Right lobe of liver (tissue), 6 donors: ENCODE measurements around the gene PPIAL4G. TPM values are rescaled to one million over a fixed set of nuclear protein-coding genes. Genes with fewer than 3 reads are reported as not detected.
"Not testable (repeated sequence)": the region's sequence is repeated elsewhere in the genome, so short reads cannot be mapped to it uniquely, and the experiment has no call there.

Experiments
- ATAC-seq, 4 donors: fragments of 200-7000 bp; cut with Tn5 transposase; one replicate each; pipeline ENCODE4 v1.9.1; 2020; ENCODE audit warnings: mild to moderate bottlenecking in 4 of 4, moderate library complexity in 4 of 4
- DNase-seq, 3 donors: peaks; one replicate each; pipeline ENCODE4 v3.0.0-alpha.2; 2020
- H3K27ac ChIP-seq, 3 donors: fragments of 200-600 bp; one replicate each; pipeline ENCODE4 v1.8.0; 2022
- H3K27me3 ChIP-seq, 2 donors: fragments of 200-600 bp; one replicate each; pipeline ENCODE4 v1.8.0; 2022
- H3K36me3 ChIP-seq, 4 donors: fragments of 200-600 bp; sonication (generic) in 1 of 4; one replicate each; pipeline versions ENCODE4 v1.5.1 to v1.8.0; 2017 to 2022; ENCODE audit warnings: control low read depth in 1 of 4
- H3K4me1 ChIP-seq, 4 donors: fragments of 200-600 bp; sonication (generic) in 1 of 4; one replicate each; pipeline versions ENCODE4 v1.5.1 to v1.8.0; 2017 to 2022; ENCODE audit warnings: control low read depth in 1 of 4
- H3K4me3 ChIP-seq, 3 donors: fragments of 200-600 bp; one replicate each; pipeline ENCODE4 v1.8.0; 2022
- H3K9me3 ChIP-seq, 4 donors: fragments of 200-600 bp; sonication (generic) in 1 of 4; one replicate each; pipeline versions ENCODE4 v1.5.1 to v1.8.0; 2017 to 2022; ENCODE audit warnings: control low read depth in 1 of 4
- POLR2A ChIP-seq: fragments of 450-650 bp; IDR thresholded peaks from one replicate; pipeline ENCODE4 v1.6.1; 2017; ENCODE audit warnings: antibody characterized with exemption, mild to moderate bottlenecking
- WGBS: methylation state at CpG from one replicate; pipeline ENCODE4 v1.1.6; 2018; ENCODE audit warnings: low coverage, low lambda C conversion rate; ENCODE audit not compliant: insufficient coverage; ENCODE audit errors: missing lambda C conversion rate; 5-methylcytosine and 5-hydroxymethylcytosine counted together
- intact Hi-C, 2 donors: fragments of 100-400 bp; cut with DNase I; formaldehyde crosslinking; loops; one replicate each; pipeline versions ENCODE4 v1.11.2 to v1.14.1; 2022
- long read RNA-seq: library from polyadenylated mRNA; unstranded; transcript quantifications from one replicate; pipeline ENCODE4 v2.0.0, GENCODE V29; 2019
- total RNA-seq, 6 experiments: library from RNA; depleted of rRNA in 2 of 6; stranded (reverse); fragments of >200 nt in 2 of 6; fragmentation: NEBNext Ultra II Directional in 3 of 6; extraction: Animal tissue kit (Norgen Biotek cat#: 25700) in 3 of 6; gene quantifications; one replicate each; pipeline versions ENCODE4 v1.1.0 to v1.2.4, GENCODE V29; 2016 to 2023
- donor health status: DM: no; HTN: yes; CAD: no.
- donor health status: DM: no; HTN: no; CAD: no.
- donor health status: DM: no; HTN: no; CAD: no.
- donor health status: DM: no; HTN: yes; CAD: no.
- donor health status: DM: no; HTN: yes; CAD: no.

The PPIAL4G gene
- total RNA-seq = not detected
- long read RNA-seq = 0 reads

DNA sequence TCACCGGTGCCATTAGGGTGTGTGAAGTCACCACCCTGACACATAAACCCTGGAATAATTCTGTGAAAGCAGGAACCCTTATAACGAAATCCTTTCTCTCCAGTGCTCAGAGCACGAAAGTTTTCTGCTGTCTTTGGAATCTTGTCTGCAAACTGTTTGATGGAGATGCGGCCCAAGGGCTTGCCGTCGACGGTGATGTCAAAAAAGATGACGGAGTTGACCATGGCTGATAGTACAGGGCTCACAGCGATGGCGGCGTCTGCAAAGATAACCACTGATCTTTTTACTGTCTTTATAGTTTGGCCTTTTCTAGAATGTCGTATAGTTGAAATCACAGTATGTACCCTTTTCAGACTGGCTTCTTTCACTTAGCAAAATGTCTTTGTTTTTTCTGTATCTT, at the start of gene PPIAL4G:
TSS of gene PPIAL4G (minus strand) at position 274 of the 400 bp plus-strand sequence. CDS start at position 224, 50 bp downstream.
- H3K4me3 ChIP-seq, ATAC-seq: not testable (repeated sequence)

DNA sequence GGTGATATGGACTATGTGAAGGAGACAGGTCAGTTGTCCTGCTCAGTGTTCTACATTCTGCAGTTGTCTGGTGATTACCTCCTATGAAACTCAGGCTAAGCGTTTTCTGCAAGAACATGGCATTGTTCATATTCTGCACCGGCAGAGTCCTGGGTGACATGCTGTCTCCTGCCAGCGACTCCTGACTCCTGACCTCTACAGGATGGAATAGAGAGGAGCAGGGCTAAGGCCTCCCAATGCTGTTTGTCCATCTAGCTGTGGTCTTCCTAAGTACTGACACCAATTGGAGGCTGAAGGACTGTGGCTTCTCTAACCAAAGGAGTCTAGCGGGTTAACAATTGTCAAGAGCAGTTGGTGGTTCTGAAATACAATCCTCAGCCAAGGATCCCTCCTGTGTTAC, 49.1 kb upstream of the PPIAL4G start:
- H3K4me1 ChIP-seq, H3K4me3 ChIP-seq, ATAC-seq, DNase-seq, H3K27me3 ChIP-seq, H3K27ac ChIP-seq, intact Hi-C loops, H3K9me3 ChIP-seq, H3K36me3 ChIP-seq: not testable (repeated sequence)
- WGBS = no CpG with 5 or more reads among the region's 4 CpGs

More for the DNA sequence above, at the start of gene PPIAL4G:
- DNase-seq, H3K4me1 ChIP-seq, H3K27ac ChIP-seq, H3K36me3 ChIP-seq, H3K27me3 ChIP-seq, intact Hi-C loops, H3K9me3 ChIP-seq: not testable (repeated sequence)
- WGBS = 85% methylated on average over 9 of the region's 12 CpGs

DNA sequence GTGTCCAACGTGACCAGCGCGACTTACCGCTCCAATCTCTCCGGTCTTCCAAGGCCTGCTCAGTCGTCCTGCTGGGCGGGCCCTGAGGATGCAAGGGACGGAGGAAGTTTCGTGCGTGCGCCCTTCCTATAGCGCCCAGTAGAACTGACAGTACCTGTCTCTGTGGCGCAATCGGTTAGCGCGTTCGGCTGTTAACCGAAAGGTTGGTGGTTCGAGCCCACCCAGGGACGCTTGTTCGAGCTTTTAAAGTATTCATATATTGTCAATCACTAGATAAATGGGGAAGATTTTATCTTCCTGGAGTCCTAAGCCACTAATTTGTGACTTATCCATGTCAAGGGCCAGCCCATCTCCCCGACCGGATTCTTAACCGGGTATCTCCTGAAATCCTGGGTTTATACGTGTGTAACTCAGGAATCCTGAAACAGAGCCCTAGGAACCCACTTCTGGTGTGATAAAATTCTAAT, 46.0 kb upstream of the PPIAL4G start:
- H3K27ac ChIP-seq, H3K27me3 ChIP-seq, H3K36me3 ChIP-seq, intact Hi-C loops, H3K4me1 ChIP-seq, H3K9me3 ChIP-seq, ATAC-seq: not testable (repeated sequence)
- WGBS = 10% methylated on average over 18 of the region's 25 CpGs
- peak in 2 of 3 donors; percentile 27 to 46 for DNase-seq
- peak overlapping the region in 1 of 3 donors; percentile 29 for H3K4me3 ChIP-seq

DNA sequence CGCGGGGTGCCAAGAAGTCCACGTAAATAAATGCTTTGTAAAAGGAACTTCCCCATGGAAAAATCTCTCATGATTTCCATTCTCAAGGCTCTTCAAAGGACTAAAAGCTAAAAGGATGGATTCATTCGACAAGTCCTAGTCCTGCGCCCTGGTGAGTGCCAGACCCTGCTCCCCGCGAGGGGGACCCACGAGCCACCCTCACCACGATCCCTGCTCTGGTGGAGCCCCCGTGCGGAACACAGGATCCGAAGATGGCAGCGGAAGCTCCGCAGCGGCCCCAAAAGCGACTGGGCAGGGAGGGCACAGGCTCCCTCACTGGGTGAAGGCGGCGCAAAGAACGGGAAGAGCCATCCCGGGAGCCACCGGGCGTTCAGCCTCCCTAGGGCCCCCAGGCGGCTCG, 45.5 kb upstream of the PPIAL4G start:
- H3K27ac ChIP-seq, intact Hi-C loops: not testable (repeated sequence)
- peak overlapping the region in 1 of 3 donors; percentile 29 for H3K4me3 ChIP-seq

DNA sequence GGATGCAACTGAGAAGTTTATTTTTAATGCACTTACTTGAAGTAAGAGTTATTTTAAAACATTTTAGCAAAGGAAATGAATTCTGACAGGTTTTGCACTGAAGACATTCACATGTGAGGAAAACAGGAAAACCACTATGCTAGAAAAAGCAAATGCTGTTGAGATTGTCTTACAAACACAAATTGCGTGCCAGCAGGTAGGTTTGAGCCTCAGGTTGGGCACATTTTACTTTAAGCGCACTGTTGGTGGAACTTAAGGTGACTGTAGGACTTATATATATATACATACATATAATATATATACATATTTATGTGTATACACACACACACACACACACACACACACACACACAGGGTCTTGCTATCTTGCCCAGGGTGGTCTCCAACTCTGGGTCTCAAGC, 43.5 kb upstream of the PPIAL4G start:
- H3K27ac ChIP-seq, DNase-seq, H3K36me3 ChIP-seq, H3K4me1 ChIP-seq, ATAC-seq, H3K4me3 ChIP-seq, H3K27me3 ChIP-seq, H3K9me3 ChIP-seq, intact Hi-C loops: not testable (repeated sequence)
- WGBS = 40% methylated on average over 1 of the region's 2 CpGs

More for the DNA sequence above, 45.5 kb upstream of the PPIAL4G start:
- ATAC-seq, H3K27me3 ChIP-seq, H3K9me3 ChIP-seq, DNase-seq, H3K36me3 ChIP-seq, H3K4me1 ChIP-seq: not testable (repeated sequence)
- WGBS = 5% methylated on average over 3 of the region's 24 CpGs

DNA sequence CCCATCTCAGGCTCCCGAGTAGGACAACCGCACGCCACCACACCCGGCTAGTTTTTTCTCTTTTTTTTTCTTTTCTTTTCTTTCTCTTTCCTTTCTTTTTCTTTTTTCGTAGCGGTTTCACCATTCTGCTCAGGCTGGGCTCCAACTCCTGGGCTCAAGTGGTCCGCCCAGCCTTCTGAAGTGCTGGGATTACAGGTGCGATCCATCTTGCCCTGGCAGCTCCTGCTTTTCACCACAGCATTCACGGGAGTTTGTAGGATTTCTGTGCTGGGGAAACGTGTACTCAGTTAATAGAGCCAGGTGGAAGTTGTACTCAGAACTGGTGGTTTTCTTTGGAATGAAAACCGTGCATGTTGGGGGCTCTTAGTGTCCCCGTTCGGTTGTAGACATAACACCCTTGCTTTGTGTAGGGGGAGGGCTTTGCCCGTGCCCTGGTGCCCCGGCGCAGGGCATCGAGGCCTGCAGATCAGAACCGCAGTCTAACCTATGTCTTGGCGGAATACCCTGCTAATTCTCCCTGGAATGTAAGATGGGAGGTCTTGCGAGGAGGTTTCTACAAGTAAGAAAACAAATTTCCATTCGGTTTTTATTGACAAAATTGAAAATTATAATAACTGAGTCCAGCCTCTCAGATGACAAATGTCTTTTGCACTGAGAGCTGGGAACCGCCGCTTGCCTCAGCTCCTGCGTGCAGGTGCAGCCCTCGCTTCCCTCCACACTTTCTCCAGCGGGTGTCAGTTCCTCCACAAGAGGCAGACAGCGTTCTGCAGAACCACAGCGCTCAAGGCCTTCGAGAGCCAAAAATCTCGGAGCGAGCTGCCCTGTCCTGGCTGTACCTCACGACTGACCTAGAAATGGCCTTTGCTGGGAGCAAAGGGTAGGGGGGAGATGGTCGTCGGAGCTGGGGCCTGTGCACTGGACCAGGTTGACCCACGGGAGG, 40.4 kb upstream of the PPIAL4G start:
- H3K4me1 ChIP-seq, H3K9me3 ChIP-seq, H3K27me3 ChIP-seq, intact Hi-C loops, H3K36me3 ChIP-seq, DNase-seq: not testable (repeated sequence)
- WGBS = 7% methylated on average over 5 of the region's 35 CpGs
- Histone ChIP-seq H3K27ac (peak overlapping the region in 2 of 3 donors; percentile 24 to 80), H3K4me3 (peak overlapping the region in 1 of 3 donors; percentile 36)
- ATAC-seq = peak; percentile 23 to 39 (median 26)

DNA sequence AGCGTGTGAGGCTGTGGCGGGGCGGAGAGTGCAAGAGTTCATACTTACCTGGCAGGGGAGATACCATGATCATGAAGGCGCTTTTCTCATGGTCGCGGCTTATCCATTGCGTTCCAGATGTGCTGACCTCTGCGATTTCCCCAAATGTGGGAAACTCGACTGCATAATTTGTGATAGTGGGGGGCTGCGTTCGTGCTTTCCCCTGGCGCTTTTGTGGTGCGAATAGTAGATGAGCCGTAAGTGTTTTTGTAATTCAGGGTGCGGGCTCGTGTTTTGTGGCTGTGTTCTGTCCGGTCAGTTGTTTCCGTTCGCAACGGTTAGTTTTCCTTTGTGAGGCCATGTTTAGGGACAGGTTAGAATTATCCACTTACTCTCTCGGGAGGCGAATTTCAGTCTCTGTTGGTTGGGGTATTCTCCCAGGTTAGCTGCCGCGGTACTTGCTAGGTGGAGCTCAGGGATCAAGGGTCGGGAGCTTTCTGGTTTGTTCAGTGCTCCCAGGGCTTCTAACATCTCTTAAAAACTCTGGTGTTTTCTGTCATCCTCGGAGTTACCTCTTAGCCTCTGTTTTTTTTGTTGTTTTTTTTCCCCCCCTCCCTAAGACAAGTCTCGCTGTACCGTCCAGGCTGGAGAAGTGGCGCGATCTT, 39.6 kb upstream of the PPIAL4G start:
- peak; percentile 92 for TF ChIP-seq POLR2A
- H3K36me3 ChIP-seq, H3K4me1 ChIP-seq, H3K9me3 ChIP-seq, intact Hi-C loops, H3K27me3 ChIP-seq: not testable (repeated sequence)
- H3K4me3 ChIP-seq = peak overlapping the region in 2 of 3 donors; percentile 26 to 36
- WGBS = 1% methylated on average over 21 of the region's 30 CpGs
- peak; percentile 83 to 92 (median 89) for ATAC-seq
- peak overlapping the region; percentile 60 to 80 (median 71) for H3K27ac ChIP-seq
- peak; percentile 77 to 93 (median 85) for DNase-seq

DNA sequence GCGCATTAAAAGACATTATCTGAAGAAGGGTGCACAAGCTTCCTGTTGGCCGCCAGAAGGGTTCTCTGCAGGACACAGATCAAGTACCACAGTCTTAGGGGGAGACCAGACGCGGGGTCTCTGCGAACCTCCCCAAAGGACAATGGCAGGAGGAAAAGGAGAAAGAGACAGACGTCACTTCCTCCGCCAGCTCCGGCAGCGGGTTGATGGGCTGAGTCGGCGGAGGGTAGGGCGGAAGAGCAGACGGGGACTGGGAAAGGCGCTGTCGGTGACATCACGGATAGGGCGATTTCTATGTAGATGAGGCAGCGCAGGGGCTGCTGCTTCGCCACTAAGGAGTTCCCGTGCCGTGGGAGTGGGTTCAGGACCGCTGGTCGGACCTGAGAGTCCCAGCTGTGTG, 39.0 kb upstream of the PPIAL4G start:
- H3K36me3 ChIP-seq, H3K9me3 ChIP-seq, H3K27me3 ChIP-seq, intact Hi-C loops, H3K4me1 ChIP-seq: not testable (repeated sequence)
- Histone ChIP-seq H3K4me3 (peak overlapping the region in 2 of 3 donors; percentile 23 to 37), H3K27ac (peak overlapping the region in 1 of 3 donors; percentile 40)
- 8% methylated on average over 13 of the region's 23 CpGs for WGBS
- peak; percentile 86 to 91 (median 88) for DNase-seq
- ATAC-seq = peak; percentile 71 to 89 (median 76)

DNA sequence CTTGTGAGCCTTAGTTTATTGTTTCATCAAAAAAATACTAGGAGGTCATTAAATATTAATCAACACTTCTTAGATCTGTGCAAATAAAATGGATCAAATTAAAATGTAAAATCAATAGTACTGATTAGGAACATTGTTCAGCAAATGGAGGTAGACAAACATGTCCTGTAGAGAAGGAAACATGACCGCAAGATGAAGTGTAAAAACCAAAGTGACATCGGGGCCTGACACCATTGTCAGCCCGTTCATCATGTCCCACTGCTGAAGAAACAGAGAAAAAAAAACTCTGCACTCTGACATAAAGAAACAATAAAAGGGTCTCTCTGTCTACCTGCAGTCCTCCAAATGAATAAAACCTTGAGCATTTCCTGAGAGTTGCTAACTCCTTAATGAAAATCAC, 31.2 kb upstream of the PPIAL4G start:
- H3K9me3 ChIP-seq, H3K36me3 ChIP-seq, DNase-seq, ATAC-seq, H3K27me3 ChIP-seq, intact Hi-C loops, H3K27ac ChIP-seq, H3K4me3 ChIP-seq, H3K4me1 ChIP-seq: not testable (repeated sequence)
- WGBS = no CpG with 5 or more reads among the region's 3 CpGs

DNA sequence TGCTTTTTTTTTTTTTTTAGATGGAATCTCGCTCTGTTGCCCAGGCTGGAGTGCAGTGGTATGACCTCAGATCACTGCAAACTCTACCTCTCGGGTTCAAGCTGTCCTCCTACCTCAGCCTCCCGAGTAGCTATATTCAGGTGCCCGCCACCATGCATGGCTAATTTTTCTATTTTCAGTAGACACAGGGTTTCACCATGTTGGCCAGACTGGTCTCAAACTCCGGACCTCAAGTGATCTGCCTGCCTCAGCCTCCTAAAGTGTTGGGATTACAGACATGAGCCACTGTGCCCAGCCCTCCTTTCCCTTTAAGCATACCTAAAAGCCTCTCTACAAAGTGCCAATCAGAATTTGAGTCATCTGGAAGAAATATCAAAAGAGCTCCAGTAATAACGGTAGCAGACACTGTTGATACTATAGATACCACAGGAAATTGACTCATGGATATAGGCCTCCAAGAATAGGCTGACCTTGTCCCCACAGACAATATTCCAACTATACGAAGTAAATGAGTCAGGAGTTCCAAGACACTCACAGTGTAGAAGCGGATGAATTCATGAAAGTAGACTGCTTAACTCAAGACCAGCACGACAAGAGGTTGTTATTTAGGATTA, 29.6 kb upstream of the PPIAL4G start:
- H3K4me3 ChIP-seq, ATAC-seq, DNase-seq, H3K27ac ChIP-seq, H3K36me3 ChIP-seq, H3K9me3 ChIP-seq, H3K4me1 ChIP-seq, H3K27me3 ChIP-seq, intact Hi-C loops: not testable (repeated sequence)
- WGBS = 90% methylated on average over 8 of the region's 9 CpGs

DNA sequence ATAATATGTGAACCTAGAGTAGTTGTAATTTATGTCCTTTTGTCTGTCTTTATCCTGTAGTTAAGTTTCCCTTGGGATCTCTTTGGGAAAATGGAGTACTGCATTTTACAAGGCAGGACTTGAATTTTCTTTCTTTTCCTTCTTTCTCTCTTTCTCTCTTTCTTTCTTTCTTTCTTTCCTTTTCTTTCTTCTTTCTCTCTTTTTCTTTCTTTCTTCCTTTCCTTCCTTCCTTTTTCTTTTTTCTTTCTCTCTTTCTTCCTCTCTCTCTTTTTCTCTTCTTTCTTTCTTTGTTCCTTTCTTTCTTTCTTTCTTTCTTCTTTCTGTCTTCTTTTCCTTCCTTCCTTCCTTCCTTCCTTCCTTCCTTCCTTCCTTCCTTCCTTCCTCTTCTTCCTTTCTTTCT, 10.8 kb upstream of the PPIAL4G start:
- H3K27ac ChIP-seq, DNase-seq, ATAC-seq, H3K9me3 ChIP-seq, H3K27me3 ChIP-seq, H3K4me3 ChIP-seq, H3K4me1 ChIP-seq, intact Hi-C loops, H3K36me3 ChIP-seq: not testable (repeated sequence)
